GM12872 (cell line): ENCODE measurements around the gene ATP13A1.

Source experiments
- TF ChIP-seq, protein P1 (sequence below): IDR thresholded peaks from 3 replicates; pipeline ENCODE4 v1.5.1; 2011; ENCODE audit warnings: low read depth, mild to moderate bottlenecking, low read length, moderate library complexity; ENCODE audit not compliant: insufficient read depth

Gene ATP13A1

DNA sequence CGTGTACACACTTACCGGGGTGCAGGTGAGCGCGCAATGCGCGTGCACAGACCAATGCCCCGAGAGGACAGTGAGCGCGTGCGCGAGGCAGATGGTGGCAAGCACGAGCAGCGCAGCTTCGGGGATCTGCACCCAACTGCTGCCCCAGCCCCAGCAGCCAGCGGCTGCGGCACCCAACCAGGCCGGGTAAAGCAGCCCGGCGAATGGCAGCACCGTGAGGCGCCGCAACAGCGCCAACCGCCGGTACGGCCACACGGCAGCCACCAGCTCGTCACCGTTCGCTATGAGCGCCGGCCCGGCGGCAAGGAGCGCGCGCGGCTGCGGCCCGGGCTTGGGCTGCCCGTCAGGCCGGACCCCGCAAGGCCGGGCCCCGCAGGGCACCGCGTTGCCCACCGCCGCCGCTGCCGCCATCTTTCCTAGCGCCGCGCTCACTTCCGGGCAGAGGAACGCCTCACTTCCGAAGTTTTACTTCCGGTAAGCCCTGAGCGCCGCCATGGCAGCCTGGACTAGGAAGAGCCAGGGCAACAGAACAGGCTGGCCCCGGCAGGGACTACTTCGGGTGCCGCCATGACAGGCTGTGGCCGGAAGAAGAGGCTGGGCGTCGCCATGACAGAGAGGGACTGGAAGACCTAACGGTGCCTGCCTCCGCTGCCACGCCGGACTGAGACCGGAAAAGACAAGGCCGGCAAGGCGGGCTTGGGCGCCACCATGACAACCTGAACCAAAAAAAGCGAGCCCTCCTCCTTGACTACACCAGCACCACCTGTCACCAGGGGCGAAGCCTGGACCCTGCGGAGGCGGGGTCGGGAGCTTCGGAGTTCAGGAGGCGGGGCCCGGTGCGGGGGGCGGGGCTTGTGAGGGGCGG, at the start of gene ATP13A1:
Gene ATP13A1, minus strand, starts transcription at position 421 of the 865 bp plus-strand sequence. Its CDS starts 10 bp downstream, at position 411.
- TF ChIP-seq, protein P1, sequence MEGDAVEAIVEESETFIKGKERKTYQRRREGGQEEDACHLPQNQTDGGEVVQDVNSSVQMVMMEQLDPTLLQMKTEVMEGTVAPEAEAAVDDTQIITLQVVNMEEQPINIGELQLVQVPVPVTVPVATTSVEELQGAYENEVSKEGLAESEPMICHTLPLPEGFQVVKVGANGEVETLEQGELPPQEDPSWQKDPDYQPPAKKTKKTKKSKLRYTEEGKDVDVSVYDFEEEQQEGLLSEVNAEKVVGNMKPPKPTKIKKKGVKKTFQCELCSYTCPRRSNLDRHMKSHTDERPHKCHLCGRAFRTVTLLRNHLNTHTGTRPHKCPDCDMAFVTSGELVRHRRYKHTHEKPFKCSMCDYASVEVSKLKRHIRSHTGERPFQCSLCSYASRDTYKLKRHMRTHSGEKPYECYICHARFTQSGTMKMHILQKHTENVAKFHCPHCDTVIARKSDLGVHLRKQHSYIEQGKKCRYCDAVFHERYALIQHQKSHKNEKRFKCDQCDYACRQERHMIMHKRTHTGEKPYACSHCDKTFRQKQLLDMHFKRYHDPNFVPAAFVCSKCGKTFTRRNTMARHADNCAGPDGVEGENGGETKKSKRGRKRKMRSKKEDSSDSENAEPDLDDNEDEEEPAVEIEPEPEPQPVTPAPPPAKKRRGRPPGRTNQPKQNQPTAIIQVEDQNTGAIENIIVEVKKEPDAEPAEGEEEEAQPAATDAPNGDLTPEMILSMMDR, result peak; percentile 25; the same call in 1 of the 3 replicates

DNA sequence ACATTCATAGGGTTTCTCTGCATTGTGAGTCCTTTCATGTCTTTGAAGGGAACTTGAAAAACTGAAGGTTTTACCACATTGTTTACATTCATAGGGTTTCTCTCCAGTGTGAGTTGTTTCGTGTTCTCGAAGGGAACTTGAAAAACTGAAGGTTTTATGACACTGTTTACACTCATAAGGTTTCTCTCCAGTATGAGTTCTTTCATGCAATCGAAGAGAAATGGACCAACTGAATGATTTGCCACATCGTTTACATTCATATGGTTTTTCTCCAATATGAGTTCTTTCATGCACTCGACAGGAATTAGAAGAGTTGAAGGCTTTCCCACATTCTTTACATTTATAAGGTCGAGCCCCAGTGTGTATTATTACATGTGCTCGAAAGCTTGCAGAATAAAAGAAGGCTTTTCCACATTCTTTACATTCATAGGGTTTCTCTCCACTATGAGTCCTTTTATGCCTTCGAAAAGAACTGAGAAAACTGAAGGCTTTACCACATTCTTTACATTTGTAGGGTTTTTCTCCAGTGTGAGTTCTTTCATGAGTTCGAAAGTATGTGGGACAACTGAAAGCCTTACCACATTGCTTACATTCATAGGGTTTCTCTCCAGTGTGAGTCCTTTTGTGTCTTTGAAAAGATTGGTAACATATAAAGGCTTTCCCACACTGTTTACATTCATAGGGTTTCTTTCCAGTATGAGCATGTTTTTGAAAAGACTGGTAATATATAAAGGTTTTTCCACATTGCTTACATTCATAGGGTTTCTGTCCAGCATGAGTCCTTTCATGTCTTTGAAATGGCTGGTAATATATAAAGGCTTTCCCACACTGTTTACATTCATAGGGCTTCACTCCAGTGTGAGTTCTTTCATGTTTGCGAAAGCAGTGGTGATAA, 48.7 kb upstream of the ATP13A1 start:
- TF ChIP-seq, protein P1, result no peak

DNA sequence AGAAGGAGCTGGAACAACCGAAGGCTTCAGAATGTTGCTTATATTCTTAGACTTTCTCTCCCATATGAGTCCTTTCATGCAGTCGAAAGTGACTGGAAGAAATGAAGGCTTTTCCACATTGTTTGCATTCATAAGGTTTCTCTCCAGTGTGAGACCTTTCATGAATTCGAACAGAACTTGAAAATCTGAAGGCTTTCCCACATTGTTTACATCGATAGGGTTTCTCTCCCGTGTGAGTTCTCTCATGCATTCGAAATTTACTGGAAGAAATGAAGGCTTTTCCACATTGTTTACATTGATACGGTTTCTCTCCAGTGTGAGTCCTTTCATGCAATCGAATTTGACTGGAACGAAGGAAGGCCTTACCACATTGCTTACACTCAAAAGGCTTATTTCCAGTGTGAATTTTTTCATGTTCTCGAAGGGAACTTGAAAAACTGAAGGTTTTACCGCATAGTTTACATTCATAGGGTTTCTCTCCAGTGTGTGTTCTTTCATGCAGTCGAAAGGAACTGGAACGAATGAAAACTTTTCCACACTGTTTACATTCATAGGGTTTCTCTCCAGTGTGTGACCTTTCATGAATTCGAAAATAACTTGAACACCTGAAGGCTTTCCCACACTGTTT, 47.9 kb upstream of the ATP13A1 start:
- TF ChIP-seq, protein P1, result no peak

DNA sequence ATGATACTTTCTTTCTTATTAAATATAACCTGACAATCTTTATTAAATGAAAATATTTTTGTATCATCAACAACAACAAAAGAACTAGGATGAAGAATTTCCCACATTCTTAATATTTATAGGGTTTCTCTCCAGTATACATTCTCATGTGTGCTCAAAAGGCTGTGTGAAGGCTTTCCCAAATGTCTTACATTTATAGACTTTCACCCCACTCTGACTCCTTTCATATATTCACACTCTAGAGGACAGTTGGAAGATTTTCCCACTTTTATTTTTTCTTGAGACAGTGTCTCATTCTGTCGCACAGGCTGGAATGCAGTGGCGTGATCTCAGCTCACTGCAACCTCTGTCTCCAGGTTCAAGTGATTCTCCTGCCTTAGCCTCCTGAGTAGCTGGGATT, 47.0 kb upstream of the ATP13A1 start:
- TF ChIP-seq, protein P1, result no peak

DNA sequence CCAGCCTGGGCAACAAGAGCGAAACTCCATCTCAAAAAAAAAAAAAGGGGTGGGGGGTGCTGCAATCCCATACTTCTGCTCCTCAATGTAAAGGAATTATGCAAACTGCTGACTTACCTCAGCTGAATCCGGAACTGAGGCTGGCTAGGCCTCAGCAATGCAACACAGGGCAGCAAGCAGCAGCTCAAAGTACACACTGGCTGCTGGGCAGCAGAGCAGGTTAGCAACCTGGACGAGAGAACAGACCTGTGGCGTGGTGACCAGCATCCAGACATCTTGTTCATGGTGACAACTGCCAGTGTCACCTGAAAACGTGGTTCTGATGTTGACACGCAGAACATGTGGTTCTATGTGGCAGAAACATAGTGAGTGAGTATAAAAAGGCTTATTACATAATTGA, 41.4 kb upstream of the ATP13A1 start:
- TF ChIP-seq, protein P1, result no peak

DNA sequence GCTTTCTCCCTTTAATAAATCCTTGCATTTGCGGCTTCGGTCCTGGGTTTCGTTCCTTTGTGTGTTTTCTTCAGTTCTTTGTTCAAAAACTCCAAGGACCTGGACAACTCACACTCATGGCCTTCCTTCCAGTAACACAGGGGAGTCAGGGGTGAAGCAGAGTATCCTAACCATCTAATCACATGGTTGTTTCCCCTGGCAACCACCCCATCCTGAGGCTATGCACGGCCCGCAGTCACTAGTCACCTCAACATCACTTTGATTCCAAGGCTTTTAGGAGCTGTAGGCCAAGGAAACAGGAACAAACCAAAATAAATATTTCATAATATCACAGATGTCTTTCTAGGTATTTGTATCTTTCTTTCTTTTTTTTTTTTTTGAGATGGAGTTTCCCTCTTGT, 34.1 kb upstream of the ATP13A1 start:
- TF ChIP-seq, protein P1, result no peak

DNA sequence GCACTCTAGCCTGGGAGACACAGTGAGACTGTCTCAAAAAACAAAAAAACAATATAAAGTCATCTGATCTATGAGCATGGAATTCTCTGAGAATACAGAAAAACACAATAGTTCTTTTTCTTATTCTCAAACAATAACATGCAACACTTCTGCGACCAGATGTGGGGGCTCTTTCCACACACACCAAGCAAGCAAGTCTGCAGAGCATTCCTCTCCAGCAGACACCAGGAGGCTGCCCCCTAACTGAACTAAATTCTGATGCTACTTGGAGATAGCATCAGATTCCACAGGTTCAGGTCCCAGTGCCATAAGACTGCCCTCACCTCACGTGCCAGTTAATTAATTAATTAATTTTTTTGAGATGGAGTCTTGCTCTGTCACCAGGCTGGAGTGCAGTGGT, 32.9 kb upstream of the ATP13A1 start:
- TF ChIP-seq, protein P1, result no peak
